ENCODE data around the gene PDZK1.

DNA sequence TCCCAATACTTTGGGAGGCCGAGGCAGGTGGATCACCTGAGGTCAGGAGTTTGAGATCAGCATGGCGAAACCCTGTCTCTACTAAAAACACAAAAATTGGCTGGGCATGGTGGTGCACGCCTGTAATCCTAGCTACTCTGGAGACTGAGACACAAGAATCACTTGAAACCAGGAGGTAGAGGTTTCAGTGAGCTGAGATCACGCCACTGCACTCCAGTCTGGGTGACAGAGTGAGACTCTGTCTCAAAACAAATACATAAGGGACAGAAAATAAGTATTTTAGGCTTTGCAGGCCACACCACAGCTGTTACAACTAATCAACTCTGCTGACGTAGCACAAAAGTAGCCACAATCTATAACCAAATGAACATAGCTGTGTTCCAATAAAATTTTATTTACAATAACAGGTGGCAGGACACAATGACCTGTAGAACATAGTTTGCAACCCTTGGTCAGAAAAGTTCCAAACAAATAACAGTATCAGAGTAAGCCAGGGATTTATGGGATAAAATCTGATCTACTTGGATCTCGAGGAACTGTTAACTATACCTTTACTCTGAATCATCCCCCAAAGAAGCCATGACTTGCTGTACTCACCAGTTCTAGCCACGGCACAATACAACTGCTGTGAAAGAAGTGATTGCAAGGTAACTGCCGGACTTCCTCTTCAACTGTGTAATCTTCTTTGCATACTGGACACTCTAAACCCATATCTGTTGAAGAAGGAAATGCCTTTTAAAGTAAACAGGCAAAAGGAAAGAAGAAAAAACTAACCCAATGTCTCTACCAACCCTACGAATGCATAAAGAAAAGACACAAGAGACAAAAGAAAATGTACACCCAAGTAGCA is 40.5 kb upstream of the PDZK1 start:
- no peak for TF ChIP-seq POLR2A (IDR thresholded peaks at IDR 0.05; ENCODE audit: low read depth, low read length)
- TF ChIP-seq, protein P1, sequence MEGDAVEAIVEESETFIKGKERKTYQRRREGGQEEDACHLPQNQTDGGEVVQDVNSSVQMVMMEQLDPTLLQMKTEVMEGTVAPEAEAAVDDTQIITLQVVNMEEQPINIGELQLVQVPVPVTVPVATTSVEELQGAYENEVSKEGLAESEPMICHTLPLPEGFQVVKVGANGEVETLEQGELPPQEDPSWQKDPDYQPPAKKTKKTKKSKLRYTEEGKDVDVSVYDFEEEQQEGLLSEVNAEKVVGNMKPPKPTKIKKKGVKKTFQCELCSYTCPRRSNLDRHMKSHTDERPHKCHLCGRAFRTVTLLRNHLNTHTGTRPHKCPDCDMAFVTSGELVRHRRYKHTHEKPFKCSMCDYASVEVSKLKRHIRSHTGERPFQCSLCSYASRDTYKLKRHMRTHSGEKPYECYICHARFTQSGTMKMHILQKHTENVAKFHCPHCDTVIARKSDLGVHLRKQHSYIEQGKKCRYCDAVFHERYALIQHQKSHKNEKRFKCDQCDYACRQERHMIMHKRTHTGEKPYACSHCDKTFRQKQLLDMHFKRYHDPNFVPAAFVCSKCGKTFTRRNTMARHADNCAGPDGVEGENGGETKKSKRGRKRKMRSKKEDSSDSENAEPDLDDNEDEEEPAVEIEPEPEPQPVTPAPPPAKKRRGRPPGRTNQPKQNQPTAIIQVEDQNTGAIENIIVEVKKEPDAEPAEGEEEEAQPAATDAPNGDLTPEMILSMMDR (IDR thresholded peaks at IDR 0.05; ENCODE audit: extremely low read depth in 1 of 2, insufficient read depth in 1 of 2, low read depth in 1 of 2, low read length in 2 of 2): no peak
- TF ChIP-seq MAX (IDR thresholded peaks at IDR 0.05; ENCODE audit: insufficient read depth, insufficient read length): no peak
- TF ChIP-seq EZH2 (IDR thresholded peaks at IDR 0.05; ENCODE audit: borderline replicate concordance, low read depth, low read length, severe bottlenecking): no peak
- no peak for TF ChIP-seq MYC (IDR thresholded peaks at IDR 0.05; ENCODE audit: low read depth, low read length)

Data from endothelial cell of umbilical vein (primary cell).